ENCODE measurements around the gene RTN4RL1. TPM values are rescaled to one million over a fixed set of nuclear protein-coding genes. Genes with fewer than 3 reads are reported as not detected.
A peak's percentile ranks its signal among the peaks of the same experiment; 100 is the strongest.

Gene RTN4RL1
- total RNA-seq, 1 donor: 1.1 TPM

GRCh38 chr17:2056206-2057174 lies 31.4 kb upstream of the RTN4RL1 start:
- peaks cover 30% of the 10 kb centered on the region for H3K36me3 ChIP-seq (ENCODE audit: insufficient read depth, low read length)
- peak overlapping the region; percentile 64 for H3K4me3 ChIP-seq (ENCODE audit: insufficient read depth, low read length)
- DNase-seq (ENCODE audit: insufficient read length, low spot score, missing footprints): peak; percentile 96
- peaks cover 4% of the 10 kb centered on the region for H3K27me3 ChIP-seq (ENCODE audit: insufficient read depth, low read length)
- H3K4me1 ChIP-seq (ENCODE audit: insufficient read depth, low read length): peaks cover 6% of the 10 kb centered on the region
- H3K27ac ChIP-seq (ENCODE audit: low read depth, low read length): peak overlapping the region; percentile 58
- TF ChIP-seq CTCF (IDR thresholded peaks at IDR 0.05; ENCODE audit: extremely low read depth, low read depth, low read length): no peak
- peak overlapping the region; percentile 68 for H3K4me2 ChIP-seq (ENCODE audit: insufficient read depth, low read length)
- no peaks in the 10 kb centered on the region for H3K9me3 ChIP-seq (ENCODE audit: low read depth, low read length)
- no peak overlapping the region for H2AFZ ChIP-seq (ENCODE audit: low read length)
- peaks cover 25% of the 10 kb centered on the region for H3K79me2 ChIP-seq (ENCODE audit: insufficient read depth, low read length)
- H4K20me1 ChIP-seq (ENCODE audit: insufficient read depth, low read length): no peaks in the 10 kb centered on the region

GRCh38 chr17:2055292-2056205 lies 30.4 kb upstream of the RTN4RL1 start:
- Histone ChIP-seq H4K20me1 (ENCODE audit: insufficient read depth, low read length) (no peaks in the 10 kb centered on the region), H3K36me3 (ENCODE audit: insufficient read depth, low read length) (peaks cover 21% of the 10 kb centered on the region), H3K4me2 (ENCODE audit: insufficient read depth, low read length) (peak overlapping the region; percentile 94), H3K27me3 (ENCODE audit: insufficient read depth, low read length) (peaks cover 7% of the 10 kb centered on the region), H3K4me1 (ENCODE audit: insufficient read depth, low read length) (peaks cover 6% of the 10 kb centered on the region), H3K4me3 (ENCODE audit: insufficient read depth, low read length) (peak overlapping the region; percentile 83), H3K9me3 (ENCODE audit: low read depth, low read length) (no peaks in the 10 kb centered on the region), H3K79me2 (ENCODE audit: insufficient read depth, low read length) (peaks cover 25% of the 10 kb centered on the region), H3K27ac (ENCODE audit: low read depth, low read length) (peak overlapping the region; percentile 65), H2AFZ (ENCODE audit: low read length) (no peak overlapping the region)
- TF ChIP-seq CTCF (IDR thresholded peaks at IDR 0.05; ENCODE audit: extremely low read depth, low read depth, low read length): no peak
- peak; percentile 99 for DNase-seq (ENCODE audit: insufficient read length, low spot score, missing footprints)

- H3K27ac ChIP-seq (ENCODE audit: low read depth, low read length): peak within 1 kb of the TSS; percentile 65
- peak within 1 kb of the TSS; percentile 83 for H3K4me3 ChIP-seq (ENCODE audit: insufficient read depth, low read length)
- DNase-seq (ENCODE audit: insufficient read length, low spot score, missing footprints): peak; percentile 100
- peak; percentile 69 for TF ChIP-seq CTCF (IDR thresholded peaks at IDR 0.05; ENCODE audit: extremely low read depth, low read depth, low read length)
- peaks cover 6% of the 10 kb centered on the region for H3K4me1 ChIP-seq (ENCODE audit: insufficient read depth, low read length)
- H2AFZ ChIP-seq (ENCODE audit: low read length): no peak within 1 kb of the TSS
- H3K36me3 ChIP-seq (ENCODE audit: insufficient read depth, low read length): peaks cover 12% of the 10 kb centered on the region
- peak within 1 kb of the TSS; percentile 94 for H3K4me2 ChIP-seq (ENCODE audit: insufficient read depth, low read length)
- peaks cover 20% of the 10 kb centered on the region for H3K79me2 ChIP-seq (ENCODE audit: insufficient read depth, low read length)
- no peaks in the 10 kb centered on the region for H3K9me3 ChIP-seq (ENCODE audit: low read depth, low read length)
- peaks cover 7% of the 10 kb centered on the region for H3K27me3 ChIP-seq (ENCODE audit: insufficient read depth, low read length)
- no peaks in the 10 kb centered on the region for H4K20me1 ChIP-seq (ENCODE audit: insufficient read depth, low read length)
Observed at GRCh38 chr17:2054512-2055291, 29.6 kb upstream of the RTN4RL1 start, which contains the start of gene HIC1. Gene HIC1 (plus strand): TSS chr17:2055103. CDS start chr17:2056691, 1,588 bp downstream.
